ENCODE results near the gene MARVELD3.

DNA sequence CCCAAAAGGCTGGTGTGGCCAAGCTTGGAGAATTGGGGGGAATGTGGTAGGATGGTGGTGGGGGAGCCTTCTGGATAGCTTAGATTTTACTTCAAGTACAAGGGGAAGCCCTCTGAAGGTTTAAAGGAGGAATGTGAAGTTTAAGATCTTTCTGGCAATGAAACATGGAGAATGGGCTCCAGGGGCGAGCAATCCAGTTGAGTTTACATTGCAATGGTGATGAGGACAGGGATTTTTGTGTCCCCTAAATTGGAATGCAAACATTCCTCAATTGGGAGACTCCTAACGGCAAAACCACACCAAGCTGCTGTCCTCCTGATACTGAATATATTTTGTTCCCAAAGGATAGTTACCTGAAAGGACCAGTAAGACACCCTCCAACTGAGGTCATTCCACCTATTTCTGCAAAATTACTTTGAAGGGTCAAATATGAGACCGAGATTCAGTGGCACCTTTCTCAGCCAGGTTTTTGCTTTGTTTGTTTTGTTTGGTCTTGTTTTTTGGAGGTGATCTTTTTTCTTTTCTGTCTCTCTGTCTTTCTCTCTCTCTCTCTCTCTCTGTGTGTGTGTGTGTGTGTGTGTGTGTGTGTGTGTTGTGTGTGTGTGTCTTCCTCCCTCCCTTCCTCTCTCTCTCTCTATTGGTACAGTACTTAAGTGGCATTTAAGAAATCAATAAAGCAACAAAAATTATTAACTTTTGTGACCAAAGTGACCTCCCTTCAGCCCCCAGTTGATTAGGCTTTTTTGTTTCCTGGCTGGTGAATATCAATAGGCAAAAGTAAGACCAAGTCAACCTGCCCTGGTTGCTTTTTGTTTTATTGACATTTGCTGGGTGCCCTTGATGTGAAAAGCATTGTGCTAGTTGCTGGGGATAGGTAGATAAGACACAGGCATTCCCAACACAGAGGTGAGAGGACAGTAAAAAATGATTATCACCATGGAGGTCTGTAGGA is 32.7 kb upstream of the MARVELD3 start:
- TF ChIP-seq CTCF (IDR thresholded peaks at IDR 0.05; ENCODE audit: low read depth, low read length, poor library complexity, severe bottlenecking) (no peak), EZH2phosphoT487 (IDR thresholded peaks at IDR 0.05; ENCODE audit: borderline replicate concordance, low read length) (no peak)

Measured in DOHH2 (cell line).